GM12878 (cell line): ENCODE measurements around the gene AHNAK. TPM values are rescaled to one million over a fixed set of nuclear protein-coding genes. Genes with fewer than 3 reads are reported as not detected.

Experiments used
- ATAC-seq: fragments of 200-7000 bp; cut with Tn5 transposase; 3 replicates; pipeline ENCODE4 v1.9.1; 2020; ENCODE audit warnings: mild to moderate bottlenecking, moderate library complexity
- BruUV-seq: library from RNA; stranded (reverse); fragments of 400-500 nt; replicated peaks from 2 replicates; lab custom pipeline; 2021; lab: Mats Ljungman, UMichigan
- CTCF ChIA-PET: fragments of 300-600 bp; sonication (Branson Sonifier 250); formaldehyde crosslinking; extraction: SDS; loops from one replicate; lab custom pipeline; 2021; ENCODE audit warnings: inconsistent platforms; lab: Yijun Ruan, JAX
- POLR2A ChIA-PET: fragments of 350-600 bp; formaldehyde crosslinking; extraction: SDS; loops from one replicate; lab custom pipeline; 2021; ENCODE audit warnings: inconsistent platforms; lab: Charles Lee
- RAD21 ChIA-PET: fragments of 300-600 bp; sonication (Branson Sonifier 250); formaldehyde crosslinking; loops from one replicate; lab custom pipeline; 2023; ENCODE audit warnings: antibody characterized with exemption; ENCODE audit not compliant: unreplicated experiment; lab: Charles Lee
- SMC1A ChIA-PET: fragments of 300-600 bp; sonication (Branson Sonifier 250); formaldehyde crosslinking; loops from one replicate; lab custom pipeline; 2023; ENCODE audit not compliant: unreplicated experiment, uncharacterized antibody; lab: Charles Lee
- DNase-seq: peaks from one replicate; pipeline ENCODE4 v3.0.0-alpha.2; 2011; ENCODE audit warnings: low read depth, low spot score
- FAIRE-seq: peaks from 3 replicates; lab custom pipeline; 2011; peaks lifted over from hg19 to GRCh38; lab: Jason Lieb, UNC
- H2AFZ ChIP-seq: 2 replicates; pipeline ENCODE4 v1.6.0; 2011; ENCODE audit warnings: low read depth, low read length, control low read depth; ENCODE audit not compliant: control insufficient read depth
- H3K27ac ChIP-seq: 2 replicates; pipeline ENCODE4 v1.5.1; 2011; ENCODE audit warnings: control low read depth; ENCODE audit not compliant: control insufficient read depth, insufficient read depth
- H3K27me3 ChIP-seq, 2 experiments: replicated peaks in 1 of 2; 2 replicates each; pipeline versions ENCODE4 v1.6.0 to v1.6.1; 2011; ENCODE audit warnings: low read length in 1 of 2; ENCODE audit not compliant: control insufficient read depth in 2 of 2, insufficient read depth in 2 of 2
- H3K36me3 ChIP-seq, 2 experiments: 2 replicates each; pipeline ENCODE4 v1.5.1; 2011; ENCODE audit warnings: low read length in 1 of 2; ENCODE audit not compliant: control insufficient read depth in 2 of 2, insufficient read depth in 2 of 2
- H3K4me1 ChIP-seq: 2 replicates; pipeline ENCODE4 v1.6.1; 2011; ENCODE audit warnings: mild to moderate bottlenecking, low read length, moderate library complexity, mixed read lengths; ENCODE audit not compliant: control insufficient read depth, insufficient read depth
- H3K4me2 ChIP-seq: 2 replicates; pipeline ENCODE4 v1.6.0; 2011; ENCODE audit warnings: control low read depth; ENCODE audit not compliant: control insufficient read depth, insufficient read depth
- H3K4me3 ChIP-seq: fragments of 200-600 bp; sonication (generic); 2 replicates; pipeline ENCODE4 v1.5.1; 2016
- H3K79me2 ChIP-seq: 2 replicates; pipeline ENCODE4 v1.6.0; 2011; ENCODE audit warnings: low read length; ENCODE audit not compliant: control insufficient read depth, insufficient read depth
- H3K9ac ChIP-seq: 2 replicates; pipeline ENCODE4 v1.8.0; 2011; ENCODE audit warnings: low read length, control low read depth, mixed read lengths; ENCODE audit not compliant: control insufficient read depth, insufficient read depth
- H3K9me3 ChIP-seq: replicated peaks from 3 replicates; pipeline ENCODE4 v1.5.1; 2011; ENCODE audit warnings: mild to moderate bottlenecking, low read length; ENCODE audit not compliant: control insufficient read depth, insufficient read depth
- H4K20me1 ChIP-seq: 2 replicates; pipeline ENCODE4 v1.6.0; 2011; ENCODE audit not compliant: control insufficient read depth, insufficient read depth
- KDM1A ChIP-seq: fragments of 200-600 bp; sonication (generic); IDR thresholded peaks from 2 replicates; pipeline ENCODE4 v1.6.1; 2016; ENCODE audit warnings: borderline replicate concordance
- LARP7 ChIP-seq: fragments of 450-650 bp; IDR thresholded peaks from 2 replicates; pipeline ENCODE4 v1.6.1; 2017; ENCODE audit warnings: mild to moderate bottlenecking
- MTA3 ChIP-seq: IDR thresholded peaks from 2 replicates; pipeline ENCODE4 v1.6.1; 2012; ENCODE audit warnings: low read length, inconsistent platforms, borderline replicate concordance
- POLR2A ChIP-seq: IDR thresholded peaks from 2 replicates; pipeline ENCODE4 v1.6.1; 2011; ENCODE audit warnings: low read depth, mild to moderate bottlenecking, low read length
- RUNX3 ChIP-seq: IDR thresholded peaks from 2 replicates; pipeline ENCODE4 v1.6.1; 2012; ENCODE audit warnings: low read length, inconsistent platforms
- STAT3 ChIP-seq: IDR thresholded peaks from 2 replicates; pipeline ENCODE4 v1.6.1; 2011; ENCODE audit warnings: low read depth, low read length, improper control_type of control experiment
- TCF7 ChIP-seq: IDR thresholded peaks from 2 replicates; pipeline ENCODE4 v1.6.1; 2014; ENCODE audit warnings: antibody characterized with exemption, borderline replicate concordance
- WGBS: methylation state at CpG from one replicate; pipeline ENCODE4 v1.1.6; 2016; ENCODE audit warnings: low lambda C conversion rate; ENCODE audit not compliant: insufficient replicate concordance, insufficient coverage; ENCODE audit errors: missing lambda C conversion rate; 5-methylcytosine and 5-hydroxymethylcytosine counted together
- in situ Hi-C: fragments of 300-500 bp; cut with MboI; formaldehyde crosslinking; loops from 9 replicates; pipeline ENCODE4 v1.14.3; 2018; ENCODE audit warnings: mixed read lengths
- intact Hi-C: fragments of 100-400 bp; cut with micrococcal nuclease; formaldehyde crosslinking; loops from one replicate; pipeline ENCODE4 v1.14.2; 2022; ENCODE audit not compliant: unreplicated experiment
- polyA plus RNA-seq, 11 experiments: library from polyadenylated mRNA; depleted of rRNA in 4 of 11; unstranded in 6 of 11; stranded (reverse) in 5 of 11; fragments of >200 nt; fragmentation: Nextera tagmentation in 4 of 11; fragmentation: Illumina TruSeq in 1 of 11; extraction: Ambion mirVana in 4 of 11; extraction: Trizol in 1 of 11; gene quantifications; 1 replicate in 1 of 11; 2 replicates in 10 of 11; pipeline versions ENCODE4 v1.2.1 to v1.2.3, GENCODE V29; 2011 to 2016; ENCODE audit warnings: inconsistent platforms in 2 of 11, missing spikeins in 2 of 11, low read depth in 1 of 11
- total RNA-seq, 4 experiments: library from RNA; depleted of rRNA in 3 of 4; stranded (reverse); fragments of >200 nt in 3 of 4; fragmentation: Illumina TruSeq in 1 of 4; extraction: Trizol in 1 of 4; gene quantifications; 2 replicates each; pipeline versions ENCODE4 v1.2.1 to v1.2.3, GENCODE V29; 2013 to 2021

AHNAK gene
- total and polyA plus RNA-seq, 10 of the 15 experiments (the other 5 are each of a cell fraction or from before 2014, with no cell fraction given), result 0.76 to 90.3 (median 19.4) TPM

- H3K27me3 ChIP-seq, result no peaks in the 10 kb centered on the region
- peak overlapping the region; percentile 86 for H3K4me2 ChIP-seq
- H4K20me1 ChIP-seq, result no peaks in the 10 kb centered on the region; the same call in 1 of the 2 replicates
- intact Hi-C loops (loop anchor here (5.0 to 10.0 kb wide), 2 partner anchors 243 to 270 kb away; partner anchors contain the start of genes STX5, TEX54 and WDR74), in situ Hi-C loops (no loop called here)
- H3K79me2 ChIP-seq, result peaks cover 18% of the 10 kb centered on the region
- peak overlapping the region; percentile 70 for H3K9ac ChIP-seq
- FAIRE-seq (peak; percentile 27), DNase-seq (no peak), ATAC-seq (peak; percentile 9)
- no peak for TF ChIP-seq STAT3
- no peak for TF ChIP-seq KDM1A
- TF ChIP-seq MTA3, result peak; percentile 87
- TF ChIP-seq TCF7, result no peak
- TF ChIP-seq LARP7, result peak; percentile 37; the same call in 1 of the 2 replicates
- peak; percentile 20; the same call in 1 of the 2 replicates for TF ChIP-seq RUNX3
- TF ChIP-seq POLR2A, result peak; percentile 38; the same call in 1 of the 2 replicates
- ChIA-PET SMC1A (interaction anchor here (0.8 to 3.1 kb wide), 33 partner anchors 8 to 271 kb away, joined by 3 to 30 read pairs (median 4); partner anchors contain the start of genes B3GAT3, C11orf98, CSKMT and EEF1G), POLR2A (interaction anchor here (0.5 to 3.1 kb wide), 36 partner anchors 9 to 332 kb away, joined by 3 to 37 read pairs (median 5); partner anchors contain the start of genes B3GAT3, BSCL2, C11orf98 and CSKMT), RAD21 (interaction anchor here (0.7 to 3.5 kb wide), 28 partner anchors 8 to 289 kb away, joined by 3 to 36 read pairs (median 6); partner anchors contain the start of genes B3GAT3, C11orf98, CSKMT and EEF1G), CTCF (interaction anchor here (0.5 to 5.5 kb wide), 47 partner anchors 9 to 288 kb away, joined by 3 to 48 read pairs (median 5); partner anchors contain the start of genes B3GAT3, C11orf98, CSKMT and EEF1G)
- H3K27ac ChIP-seq, result peak overlapping the region; percentile 71
- H3K36me3 ChIP-seq, result peaks cover 25 to 43% of the 10 kb centered on the region in 2 experiments
- H3K9me3 ChIP-seq, result no peaks in the 10 kb centered on the region
- 10% methylated on average over 17 of the region's 17 CpGs for WGBS
- H2AFZ ChIP-seq, result peak overlapping the region; percentile 84
- H3K4me1 ChIP-seq, result peaks cover 8% of the 10 kb centered on the region
- no TSS peak for BruUV-seq
- peak overlapping the region; percentile 78 for H3K4me3 ChIP-seq
Observed at GRCh38 chr11:62592146-62592815, 45.7 kb upstream of the AHNAK start.
